Left ventricle myocardium inferior (tissue), 1 donor: ENCODE results near the gene TIGD3. TPM values are rescaled to one million over a fixed set of nuclear protein-coding genes. Genes with fewer than 3 reads are reported as not detected.
"Not testable (repeated sequence)": the region's sequence is repeated elsewhere in the genome, so short reads cannot be mapped to it uniquely, and the experiment has no call there.

Source experiments
- DNase-seq: peaks from one replicate; pipeline ENCODE4 v3.0.0-alpha.2; 2020
- H3K27ac ChIP-seq: fragments of 200-600 bp; replicated peaks from 2 replicates; pipeline ENCODE4 v1.8.0; 2021
- H3K27me3 ChIP-seq: fragments of 200-600 bp; 2 replicates; pipeline ENCODE4 v1.8.0; 2021; ENCODE audit warnings: low read depth
- H3K36me3 ChIP-seq: fragments of 200-600 bp; 2 replicates; pipeline ENCODE4 v1.8.0; 2021
- H3K4me1 ChIP-seq: fragments of 200-600 bp; 2 replicates; pipeline ENCODE4 v1.8.0; 2021
- H3K4me3 ChIP-seq: fragments of 200-600 bp; 2 replicates; pipeline ENCODE4 v1.8.0; 2021; ENCODE audit warnings: mild to moderate bottlenecking, moderate library complexity
- H3K9me3 ChIP-seq: fragments of 200-600 bp; replicated peaks from 2 replicates; pipeline ENCODE4 v1.8.0; 2021
- CTCF ChIP-seq: fragments of 200-600 bp; IDR thresholded peaks from 2 replicates; pipeline ENCODE4 v1.8.0; 2021; ENCODE audit warnings: antibody characterized with exemption, mild to moderate bottlenecking, borderline replicate concordance
- intact Hi-C: fragments of 100-400 bp; cut with micrococcal nuclease; formaldehyde crosslinking; loops from one replicate; pipeline ENCODE4 v1.11.0; 2022
- total RNA-seq: library from RNA; stranded (reverse); fragmentation: NEBNext Ultra II Directional; extraction: Animal tissue kit (Norgen Biotek cat#: 25700); gene quantifications from one replicate; pipeline ENCODE4 v1.2.1, GENCODE V29; 2021
- donor health status: DM: no; HTN: yes; CAD: no; lungs with severe emphysema.

The TIGD3 gene
- total RNA-seq, 1 donor from 2014 or later, result 0.44 TPM

GRCh38 chr11:65329478-65329877 is 25.1 kb upstream of the TIGD3 start:
- no peak for TF ChIP-seq CTCF
- Histone ChIP-seq H3K4me3 (no peak overlapping the region), H3K9me3 (no peaks in the 10 kb centered on the region), H3K4me1 (peaks cover 23% of the 10 kb centered on the region), H3K36me3 (no peaks in the 10 kb centered on the region), H3K27ac (peak overlapping the region; percentile 1), H3K27me3 (no peaks in the 10 kb centered on the region)
- no peak for DNase-seq
- intact Hi-C loops, result loop anchor here (5.0 kb wide), 1 partner anchor 52 kb away; no protein-coding TSS in a partner anchor

- Histone ChIP-seq H3K36me3 (no peaks in the 10 kb centered on the region), H3K4me3 (no peak overlapping the region), H3K27ac (peak overlapping the region; percentile 1), H3K9me3 (no peaks in the 10 kb centered on the region), H3K4me1 (peaks cover 28% of the 10 kb centered on the region), H3K27me3 (no peaks in the 10 kb centered on the region)
- intact Hi-C loops, result loop anchor here (5.0 kb wide), 1 partner anchor 53 kb away; no protein-coding TSS in a partner anchor
- DNase-seq, result peak; percentile 72
- peak; percentile 84 for TF ChIP-seq CTCF
Observed at GRCh38 chr11:65329944-65330403, 24.6 kb upstream of the TIGD3 start.

GRCh38 chr11:65330544-65330943 is 24.0 kb upstream of the TIGD3 start:
- intact Hi-C loops, result no loop called here
- H3K4me3 ChIP-seq, result no peak overlapping the region
- no peaks in the 10 kb centered on the region for H3K27me3 ChIP-seq
- H3K27ac ChIP-seq, result no peak overlapping the region
- H3K9me3 ChIP-seq, result no peaks in the 10 kb centered on the region
- H3K36me3 ChIP-seq, result no peaks in the 10 kb centered on the region
- no peak for TF ChIP-seq CTCF
- DNase-seq, result no peak
- H3K4me1 ChIP-seq, result peaks cover 34% of the 10 kb centered on the region

GRCh38 chr11:65332591-65332990 is 22.0 kb upstream of the TIGD3 start:
- intact Hi-C loops, H3K27me3 ChIP-seq: not testable (repeated sequence)

GRCh38 chr11:65334696-65335295 is 19.8 kb upstream of the TIGD3 start:
- no peak for TF ChIP-seq CTCF
- peak overlapping the region; percentile 94 for H3K27ac ChIP-seq
- H3K36me3 ChIP-seq, result peaks cover 15% of the 10 kb centered on the region
- H3K9me3 ChIP-seq, result no peaks in the 10 kb centered on the region
- H3K4me1 ChIP-seq, result peaks cover 65% of the 10 kb centered on the region
- no peaks in the 10 kb centered on the region for H3K27me3 ChIP-seq
- intact Hi-C loops, result no loop called here
- DNase-seq, result no peak
- peak overlapping the region; percentile 93 for H3K4me3 ChIP-seq

More at GRCh38 chr11:65332591-65332990, 22.0 kb upstream of the TIGD3 start:
- not testable (repeated sequence) for H3K27ac ChIP-seq, DNase-seq, H3K4me3 ChIP-seq, H3K9me3 ChIP-seq, H3K36me3 ChIP-seq
- H3K4me1 ChIP-seq, result peaks cover 50% of the 10 kb centered on the region

GRCh38 chr11:65338676-65339075 is 15.9 kb upstream of the TIGD3 start:
- Histone ChIP-seq H3K27ac (no peak overlapping the region), H3K36me3 (peaks cover 52% of the 10 kb centered on the region)
- intact Hi-C loops, result no loop called here

More at GRCh38 chr11:65338676-65339075, 15.9 kb upstream of the TIGD3 start:
- no peak for TF ChIP-seq CTCF
- H3K9me3 ChIP-seq, result no peaks in the 10 kb centered on the region
- peaks cover 90% of the 10 kb centered on the region for H3K4me1 ChIP-seq
- no peak overlapping the region for H3K4me3 ChIP-seq
- no peak for DNase-seq
- H3K27me3 ChIP-seq, result no peaks in the 10 kb centered on the region
